Measurements from ENCODE around the gene GPR33.

GRCh38 chr14:31505411-31505810 is 17.6 kb upstream of the GPR33 start:
- TF ChIP-seq, protein P1, sequence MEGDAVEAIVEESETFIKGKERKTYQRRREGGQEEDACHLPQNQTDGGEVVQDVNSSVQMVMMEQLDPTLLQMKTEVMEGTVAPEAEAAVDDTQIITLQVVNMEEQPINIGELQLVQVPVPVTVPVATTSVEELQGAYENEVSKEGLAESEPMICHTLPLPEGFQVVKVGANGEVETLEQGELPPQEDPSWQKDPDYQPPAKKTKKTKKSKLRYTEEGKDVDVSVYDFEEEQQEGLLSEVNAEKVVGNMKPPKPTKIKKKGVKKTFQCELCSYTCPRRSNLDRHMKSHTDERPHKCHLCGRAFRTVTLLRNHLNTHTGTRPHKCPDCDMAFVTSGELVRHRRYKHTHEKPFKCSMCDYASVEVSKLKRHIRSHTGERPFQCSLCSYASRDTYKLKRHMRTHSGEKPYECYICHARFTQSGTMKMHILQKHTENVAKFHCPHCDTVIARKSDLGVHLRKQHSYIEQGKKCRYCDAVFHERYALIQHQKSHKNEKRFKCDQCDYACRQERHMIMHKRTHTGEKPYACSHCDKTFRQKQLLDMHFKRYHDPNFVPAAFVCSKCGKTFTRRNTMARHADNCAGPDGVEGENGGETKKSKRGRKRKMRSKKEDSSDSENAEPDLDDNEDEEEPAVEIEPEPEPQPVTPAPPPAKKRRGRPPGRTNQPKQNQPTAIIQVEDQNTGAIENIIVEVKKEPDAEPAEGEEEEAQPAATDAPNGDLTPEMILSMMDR (IDR thresholded peaks at IDR 0.05): no peak
- no peak for TF ChIP-seq POLR2A (IDR thresholded peaks at IDR 0.05)
